DLD1 (cell line): ENCODE data around the gene TUBD1.
"Not testable (repeated sequence)": the region's sequence is repeated elsewhere in the genome, so short reads cannot be mapped to it uniquely, and the experiment has no call there.

Source experiments
- in situ Hi-C: cut with HindIII; loops from 2 replicates; pipeline ENCODE4 v1.10.0; 2017; ENCODE audit warnings: low sequenced_read_pairs

The TUBD1 gene

DNA sequence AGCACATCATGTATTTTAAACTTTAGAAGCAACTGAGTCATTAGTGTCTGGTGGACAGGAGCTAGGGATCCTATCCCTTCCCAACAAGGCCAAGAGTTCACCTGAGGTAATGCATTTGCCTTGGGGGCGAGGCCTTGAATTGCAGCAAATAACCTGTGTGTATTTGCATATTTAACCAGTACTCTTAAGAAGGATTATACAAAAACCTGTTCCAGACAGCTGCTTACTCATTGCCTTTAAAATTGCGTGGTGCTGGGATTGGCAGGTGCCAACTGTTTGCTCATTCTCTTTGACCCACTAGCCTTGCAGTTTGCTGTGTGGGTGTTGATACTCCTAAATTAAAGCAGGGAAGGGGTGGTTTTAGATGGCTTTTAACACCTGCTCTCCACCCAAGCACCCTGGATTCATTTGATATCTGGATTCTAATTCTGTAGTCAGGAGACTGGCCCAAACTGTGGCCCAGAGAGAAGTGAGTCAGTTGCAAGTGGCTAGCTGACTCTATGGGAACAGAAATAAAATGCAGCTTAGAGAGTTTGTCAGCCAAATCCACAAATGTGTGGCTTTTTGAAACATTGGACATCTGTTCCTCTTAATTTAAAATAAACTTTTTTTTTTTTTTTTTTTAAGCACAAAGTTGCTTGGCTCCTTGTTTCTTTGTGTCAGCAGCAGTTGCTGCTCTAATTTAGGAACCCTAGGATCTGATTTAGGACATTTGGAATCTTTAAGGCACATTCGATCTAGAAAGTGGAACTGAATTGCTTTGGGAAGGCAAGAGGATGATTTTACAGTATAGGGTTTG lies 46.9 kb downstream of the TUBD1 start:
- in situ Hi-C loops: no loop called here

- in situ Hi-C loops: no loop called here
Measured at GRCh38 chr17:59844884-59845594, 47.7 kb downstream of the TUBD1 start.

DNA sequence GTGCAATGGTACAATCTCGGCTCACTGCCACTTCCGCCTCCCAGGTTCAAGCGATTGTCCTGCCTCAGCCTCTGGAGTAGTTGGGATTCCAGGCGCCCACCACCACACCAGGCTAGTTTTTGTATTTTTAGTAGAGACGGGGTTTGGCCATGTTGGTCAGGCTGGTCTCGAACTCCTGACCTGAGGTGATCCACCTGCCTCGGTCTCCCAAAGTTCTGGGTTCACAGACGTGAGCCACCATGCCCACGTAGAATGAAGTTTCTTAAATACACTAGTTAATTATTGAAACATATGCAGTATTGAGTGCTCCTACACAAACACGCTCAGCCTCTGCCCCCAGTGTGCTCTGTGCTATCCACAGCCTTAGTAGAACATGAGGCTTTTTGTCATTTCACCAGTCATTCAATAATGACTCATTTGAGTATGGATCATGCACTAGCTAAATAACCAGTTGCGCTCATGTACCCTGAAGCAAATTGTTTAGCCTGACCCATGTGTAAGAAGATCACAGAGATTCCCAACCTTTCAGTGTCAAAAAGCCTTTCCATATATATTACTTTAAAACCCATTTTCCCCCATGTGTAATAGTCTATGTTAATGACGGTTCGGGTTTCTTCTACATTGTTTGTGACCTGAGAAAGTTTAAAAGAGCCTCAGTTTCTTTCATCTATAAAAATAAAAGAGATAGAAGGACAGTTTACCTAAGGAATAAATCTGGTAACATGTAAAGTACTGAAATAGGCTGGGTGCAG lies 49.7 kb downstream of the TUBD1 start:
- in situ Hi-C loops: no loop called here

DNA sequence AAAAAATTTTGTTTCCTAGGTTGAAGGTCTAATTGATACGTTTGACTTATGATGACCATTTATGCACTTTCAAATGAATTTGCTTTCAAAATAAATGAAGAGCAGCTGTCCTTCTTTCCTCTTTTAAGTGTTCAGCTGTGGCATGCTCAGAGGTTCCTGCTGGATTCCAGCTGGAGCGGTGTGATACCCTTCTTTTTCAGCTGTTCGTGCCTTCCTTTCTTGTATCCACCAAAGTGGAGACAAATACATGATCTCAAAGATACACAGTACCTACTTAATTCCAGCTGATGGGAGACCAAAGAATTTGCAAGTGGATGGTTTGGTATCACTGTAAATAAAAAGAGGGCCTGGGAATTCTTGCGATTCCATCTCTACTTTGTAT lies 50.9 kb downstream of the TUBD1 start:
- in situ Hi-C loops: not testable (repeated sequence)

GRCh38 chr17:59841091-59841881 lies 51.5 kb downstream of the TUBD1 start:
- in situ Hi-C loops: not testable (repeated sequence)

- in situ Hi-C loops: no loop called here
Measured at GRCh38 chr17:59840329-59841090, 52.2 kb downstream of the TUBD1 start.

- in situ Hi-C loops: no loop called here
Measured at GRCh38 chr17:59839651-59840328, 53.0 kb downstream of the TUBD1 start.

- in situ Hi-C loops: no loop called here
Measured at GRCh38 chr17:59838052-59838916, 54.5 kb downstream of the TUBD1 start.

- in situ Hi-C loops: no loop called here
Measured at GRCh38 chr17:59837308-59838051, 55.3 kb downstream of the TUBD1 start.

DNA sequence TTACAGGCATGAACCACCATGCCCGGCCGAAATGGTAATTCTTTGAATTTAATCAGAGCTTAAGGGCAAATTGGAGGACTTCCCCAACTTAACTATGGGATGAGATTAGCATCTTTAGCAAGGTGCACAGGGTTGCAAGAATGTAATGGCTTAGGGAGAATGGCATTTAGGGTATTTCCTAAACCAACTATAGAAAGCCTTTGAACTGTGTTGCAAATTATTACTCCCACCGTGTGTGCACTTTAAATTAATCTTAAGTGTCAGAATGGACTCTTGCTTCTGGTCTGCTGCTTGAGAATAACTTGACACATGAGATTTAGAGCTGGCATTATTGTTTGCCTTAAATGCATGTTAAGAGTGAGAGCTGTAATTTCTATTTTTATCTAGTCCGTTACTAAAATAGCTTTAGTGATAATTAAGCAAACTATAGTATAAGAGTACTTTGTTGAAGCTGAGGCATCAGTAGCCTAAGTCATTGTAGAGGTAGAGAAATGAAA lies 59.8 kb downstream of the TUBD1 start:
- in situ Hi-C loops: no loop called here

GRCh38 chr17:59830846-59831486 lies 61.8 kb downstream of the TUBD1 start:
- in situ Hi-C loops: no loop called here

DNA sequence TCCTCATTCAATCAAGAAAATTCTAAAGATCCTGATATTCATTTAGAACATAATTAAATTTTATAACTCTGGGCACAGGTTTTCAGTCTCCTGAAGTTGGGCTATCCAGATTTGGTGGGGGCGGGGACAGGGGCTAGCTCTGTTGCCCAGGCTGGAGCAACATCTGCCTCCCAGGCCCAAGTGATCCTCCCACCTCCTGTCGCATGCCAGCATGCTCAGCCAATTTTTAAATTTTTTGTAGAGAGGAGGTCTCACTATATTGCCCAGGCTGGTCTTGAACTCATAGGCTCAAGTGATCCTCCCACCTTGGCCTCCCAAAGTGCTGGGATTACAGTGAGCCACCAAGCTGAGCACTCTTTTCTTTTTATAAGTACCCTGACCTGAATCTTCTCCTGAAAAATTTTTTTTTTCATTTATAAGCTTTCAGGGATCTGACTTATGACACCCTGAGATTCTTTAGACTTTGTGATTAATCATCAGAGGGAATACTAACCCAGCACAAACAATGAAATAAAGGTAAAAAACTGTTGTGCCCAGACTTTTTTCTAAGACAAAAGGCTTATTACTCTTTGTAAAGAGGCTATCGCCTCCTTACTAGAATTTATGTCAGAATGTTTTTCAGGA lies 62.6 kb downstream of the TUBD1 start:
- in situ Hi-C loops: no loop called here

- in situ Hi-C loops: no loop called here
Measured at GRCh38 chr17:59829217-59830006, 63.3 kb downstream of the TUBD1 start.

DNA sequence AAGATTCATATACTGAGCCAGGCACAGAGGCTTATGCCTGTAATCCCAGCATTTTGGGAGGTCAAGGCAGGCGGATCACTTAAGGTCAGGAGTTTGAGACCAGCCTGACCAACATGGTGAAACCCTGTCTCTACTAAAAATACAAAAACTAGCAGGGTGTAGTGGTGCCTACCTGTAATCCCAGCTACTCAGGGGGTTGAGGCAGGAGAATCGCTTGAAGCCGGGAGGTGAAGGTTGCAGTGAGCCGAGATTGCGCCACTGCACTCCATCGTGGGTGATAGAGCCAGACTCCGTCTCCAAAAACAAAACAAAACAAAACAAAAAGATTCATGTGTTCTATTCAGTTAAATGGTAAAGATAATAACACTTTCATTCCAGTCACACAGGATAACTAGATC lies 63.9 kb downstream of the TUBD1 start:
- in situ Hi-C loops: not testable (repeated sequence)

- in situ Hi-C loops: no loop called here
Measured at GRCh38 chr17:59828478-59828760, 64.3 kb downstream of the TUBD1 start.

GRCh38 chr17:59827721-59828477 lies 64.8 kb downstream of the TUBD1 start:
- in situ Hi-C loops: no loop called here
